SK-N-SH (cell line): ENCODE results near the gene GPR171. TPM values are rescaled to one million over a fixed set of nuclear protein-coding genes. Genes with fewer than 3 reads are reported as not detected.

Experiments used
- CTCF ChIA-PET: fragments of 300-600, 350-600 bp; formaldehyde crosslinking; extraction: SDS; loops from one replicate; lab custom pipeline; 2021; lab: Yijun Ruan, JAX
- POLR2A ChIA-PET: fragments of 350-600 bp; sonication (Branson Sonifier 250); formaldehyde crosslinking; extraction: SDS; loops from one replicate; lab custom pipeline; 2020; ENCODE audit warnings: antibody characterized with exemption, inconsistent platforms; lab: Yijun Ruan, JAX
- DNase-seq: peaks from one replicate; pipeline ENCODE4 v3.0.0; 2012
- H2AFZ ChIP-seq: fragments of 200-600 bp; sonication (generic); 2 replicates; pipeline ENCODE4 v1.8.1; 2016; ENCODE audit warnings: antibody characterized with exemption, mild to moderate bottlenecking, low read depth
- H3F3A ChIP-seq: fragments of 200-600 bp; sonication (generic); replicated peaks from 2 replicates; pipeline ENCODE3; 2016; ENCODE audit warnings: antibody characterized with exemption, mild to moderate bottlenecking; ENCODE audit not compliant: insufficient read depth
- H3K27ac ChIP-seq, 2 experiments: fragments of 200-500 bp in 1 of 2; fragments of 200-600 bp in 1 of 2; sonication (Bioruptor generic) in 1 of 2; sonication (generic), shearing (Covaris generic) in 1 of 2; 2 replicates each; pipeline versions ENCODE4 v1.5.1 to v1.6.1; 2014 to 2016; ENCODE audit warnings: low read depth in 2 of 2, inconsistent platforms in 1 of 2, low read length in 1 of 2, mild to moderate bottlenecking in 1 of 2, mixed read lengths in 1 of 2
- H3K27me3 ChIP-seq: fragments of 200-600 bp; sonication (generic), shearing (Covaris generic); 2 replicates; pipeline ENCODE4 v1.6.1; 2016; ENCODE audit warnings: mixed run types; ENCODE audit not compliant: insufficient read depth
- H3K36me3 ChIP-seq, 2 experiments: fragments of 200-500 bp in 1 of 2; fragments of 200-600 bp in 1 of 2; sonication (Bioruptor generic) in 1 of 2; sonication (generic) in 1 of 2; replicated peaks in 1 of 2; 2 replicates each; pipeline versions ENCODE3 to v1.5.1; 2014 to 2016; ENCODE audit warnings: low read length in 1 of 2, mild to moderate bottlenecking in 1 of 2; ENCODE audit not compliant: insufficient read depth in 2 of 2, control insufficient read depth in 1 of 2
- H3K4me1 ChIP-seq, 2 experiments: fragments of 200-500 bp in 1 of 2; fragments of 200-600 bp in 1 of 2; sonication (Bioruptor generic) in 1 of 2; sonication (generic), shearing (Covaris generic) in 1 of 2; 2 replicates each; pipeline versions ENCODE4 v1.5.1 to v1.6.1; 2014 to 2016; ENCODE audit warnings: low read depth in 1 of 2, low read length in 1 of 2, mixed run types in 1 of 2; ENCODE audit not compliant: insufficient read depth in 2 of 2, control insufficient read depth in 1 of 2
- H3K4me2 ChIP-seq: fragments of 200-600 bp; sonication (generic), shearing (Covaris generic); 2 replicates; pipeline ENCODE4 v1.6.1; 2017; ENCODE audit warnings: mixed run types
- H3K4me3 ChIP-seq, 2 experiments: fragments of 200-500 bp in 1 of 2; fragments of 200-600 bp in 1 of 2; sonication (Bioruptor generic) in 1 of 2; sonication (generic), shearing (Covaris generic) in 1 of 2; 2 replicates each; pipeline versions ENCODE4 v1.5.1 to v1.8.1; 2014 to 2016; ENCODE audit warnings: low read depth in 2 of 2, inconsistent platforms in 1 of 2, low read length in 1 of 2, mild to moderate bottlenecking in 1 of 2, mixed read lengths in 1 of 2, moderate library complexity in 1 of 2
- H3K79me2 ChIP-seq: fragments of 200-600 bp; sonication (generic); 2 replicates; pipeline ENCODE4 v1.8.1; 2017; ENCODE audit warnings: mild to moderate bottlenecking; ENCODE audit not compliant: insufficient read depth
- H3K9ac ChIP-seq: fragments of 200-600 bp; sonication (generic); 2 replicates; pipeline ENCODE4 v1.6.1; 2017; ENCODE audit warnings: mixed run types
- H3K9me2 ChIP-seq: fragments of 200-600 bp; sonication (generic); 2 replicates; pipeline ENCODE4 v1.6.1; 2017; ENCODE audit warnings: mixed run types
- H3K9me3 ChIP-seq: fragments of 200-600 bp; sonication (generic); 2 replicates; pipeline ENCODE4 v1.6.1; 2017; ENCODE audit warnings: mixed run types, mild to moderate bottlenecking, moderate library complexity
- H4K20me1 ChIP-seq: fragments of 200-600 bp; sonication (generic); 2 replicates; pipeline ENCODE4 v1.6.1; 2017; ENCODE audit warnings: mild to moderate bottlenecking, mixed run types; ENCODE audit not compliant: insufficient read depth
- ELF1 ChIP-seq: IDR thresholded peaks from 2 replicates; pipeline ENCODE4 v1.4.0; 2012
- EZH2phosphoT487 ChIP-seq: fragments of 200-600 bp; sonication (generic); IDR thresholded peaks from 2 replicates; pipeline ENCODE4 v1.6.1; 2017; ENCODE audit warnings: low read depth, mixed run types, mild to moderate bottlenecking, antibody characterized with exemption, moderate library complexity, borderline replicate concordance
- FOXM1 ChIP-seq: IDR thresholded peaks from 2 replicates; pipeline ENCODE4 v1.4.0; 2012; ENCODE audit warnings: low read depth, mild to moderate bottlenecking
- GABPA ChIP-seq: IDR thresholded peaks from 2 replicates; pipeline ENCODE4 v1.4.0; 2012; ENCODE audit warnings: low read depth, mild to moderate bottlenecking
- GATA2 ChIP-seq: sonication (generic); formaldehyde crosslinking; IDR thresholded peaks from 2 replicates; pipeline ENCODE4 v1.5.0; 2020; ENCODE audit warnings: mild to moderate bottlenecking, missing genetic modification reagents
- JUND ChIP-seq: IDR thresholded peaks from 2 replicates; pipeline ENCODE4 v1.4.0; 2012
- MEF2A ChIP-seq: IDR thresholded peaks from 2 replicates; pipeline ENCODE4 v1.4.0; 2012; ENCODE audit warnings: low read depth, borderline replicate concordance
- POLR2AphosphoS5 ChIP-seq: IDR thresholded peaks from 2 replicates; pipeline ENCODE4 v1.6.1; 2012; ENCODE audit warnings: low read depth, low read length
- REST ChIP-seq: IDR thresholded peaks from 2 replicates; pipeline ENCODE4 v1.6.1; 2012; ENCODE audit warnings: mild to moderate bottlenecking, low read depth, low read length, moderate library complexity
- RFX5 ChIP-seq: IDR thresholded peaks from 2 replicates; pipeline ENCODE4 v1.6.1; 2012; ENCODE audit warnings: mild to moderate bottlenecking, improper control_type of control experiment, low read length
- SIN3A ChIP-seq: IDR thresholded peaks from 2 replicates; pipeline ENCODE4 v1.6.1; 2012; ENCODE audit warnings: low read depth, mild to moderate bottlenecking, low read length, moderate library complexity, borderline replicate concordance
- SMC3 ChIP-seq: IDR thresholded peaks from 2 replicates; pipeline ENCODE4 v1.6.1; 2012; ENCODE audit warnings: low read depth, low read length, improper control_type of control experiment
- TEAD4 ChIP-seq: IDR thresholded peaks from 2 replicates; pipeline ENCODE4 v1.4.0; 2012; ENCODE audit warnings: mild to moderate bottlenecking, borderline replicate concordance; ENCODE audit not compliant: insufficient read depth
- USF1 ChIP-seq: IDR thresholded peaks from 2 replicates; pipeline ENCODE4 v1.4.0; 2012; ENCODE audit warnings: low read depth, borderline replicate concordance
- USF2 ChIP-seq: fragments of 150-350 bp; IDR thresholded peaks from 2 replicates; pipeline ENCODE4 v1.6.1; 2017; ENCODE audit warnings: antibody characterized with exemption, low read length, low read depth, borderline replicate concordance
- ZBTB33 ChIP-seq: IDR thresholded peaks from 2 replicates; pipeline ENCODE4 v1.4.0; 2012; ENCODE audit warnings: low read depth, borderline replicate concordance
- WGBS: methylation state at CpG from one replicate; pipeline ENCODE4 v1.1.6; 2017; ENCODE audit warnings: low lambda C conversion rate; 5-methylcytosine and 5-hydroxymethylcytosine counted together
- polyA plus RNA-seq, 3 experiments: library from polyadenylated mRNA; depleted of rRNA; stranded (reverse); fragments of >200 nt; gene quantifications; 2 replicates each; pipeline ENCODE4 v1.2.3, GENCODE V29; 2012

Gene GPR171
- polyA plus RNA-seq, 1 of the 3 experiments (the other 2 are of a cell fraction): not detected

- no peak for TF ChIP-seq FOXM1
- no peak for TF ChIP-seq REST
- no peak for TF ChIP-seq GATA2 (CRISPR knock-in tag)
- no peak for TF ChIP-seq USF1
- no peak for TF ChIP-seq ZBTB33
- TF ChIP-seq MEF2A: no peak
- TF ChIP-seq RFX5: no peak
- TF ChIP-seq SIN3A: no peak
- no peak for TF ChIP-seq USF2
- no peak for TF ChIP-seq SMC3
- TF ChIP-seq TEAD4: no peak
- no peak for TF ChIP-seq EZH2phosphoT487
- TF ChIP-seq JUND: no peak
- no peak for TF ChIP-seq ELF1
- TF ChIP-seq GABPA: no peak
- no peak for TF ChIP-seq POLR2AphosphoS5
- Histone ChIP-seq H2AFZ (no peak overlapping the region), H3K27ac (no peak overlapping the region), H3K36me3 (no peaks in the 10 kb centered on the region), H3K79me2 (no peaks in the 10 kb centered on the region), H3K9ac (no peak overlapping the region), H3K27me3 (no peaks in the 10 kb centered on the region; the same call in 1 of the 2 replicates), H3K9me2 (no peaks in the 10 kb centered on the region), H4K20me1 (no peaks in the 10 kb centered on the region), H3F3A (no peaks in the 10 kb centered on the region), H3K4me2 (no peak overlapping the region), H3K4me1 (peaks cover 0 to 9% of the 10 kb centered on the region in 2 experiments; a peak in 2 of 4 replicates), H3K4me3 (no peak overlapping the region), H3K9me3 (no peaks in the 10 kb centered on the region)
- WGBS: 75% methylated on average over 6 of the region's 6 CpGs
- POLR2A ChIA-PET: no interaction called here
- no peak for DNase-seq
- CTCF ChIA-PET: interaction anchor here (2.3 to 4.4 kb wide), 2 partner anchors 14 to 128 kb away, joined by 6 to 27 read pairs; no protein-coding TSS in a partner anchor
These were observed 48.5 kb downstream of the GPR171 start for GRCh38 chr3:151154566-151154965.
